Upper lobe of left lung (tissue), 4 donors: Measurements from ENCODE around the gene CDX1.

ENCODE experiments used
- CTCF ChIP-seq, 6 experiments: fragments of 450-650 bp in 4 of 6; fragments of 200-600 bp in 2 of 6; sonication (generic) in 2 of 6; IDR thresholded peaks; one replicate each; pipeline ENCODE4 v1.5.1; 2016 to 2019; ENCODE audit warnings: antibody characterized with exemption in 6 of 6
- EP300 ChIP-seq, 4 donors: sonication (generic); formaldehyde crosslinking; IDR thresholded peaks; one replicate each; pipeline ENCODE4 v1.5.1; 2017; ENCODE audit warnings: antibody characterized with exemption in 4 of 4, control low read depth in 2 of 4
- POLR2A ChIP-seq, 4 donors: fragments of 450-650 bp; IDR thresholded peaks; one replicate each; pipeline ENCODE4 v1.5.1; 2016 to 2017; ENCODE audit warnings: antibody characterized with exemption in 4 of 4, mild to moderate bottlenecking in 2 of 4

- TF ChIP-seq CTCF (IDR thresholded peaks at IDR 0.05) (no peak), POLR2A (IDR thresholded peaks at IDR 0.05) (no peak), EP300 (IDR thresholded peaks at IDR 0.05) (no peak)
Measured at GRCh38 chr5:150184006-150184405, 17.4 kb downstream of the CDX1 start.
